ENCODE results near the gene PLPP3. TPM values are rescaled to one million over a fixed set of nuclear protein-coding genes. Genes with fewer than 3 reads are reported as not detected.

The PLPP3 gene
- total RNA-seq, 1 experiment from 2014 or later, result 3.4 TPM

DNA sequence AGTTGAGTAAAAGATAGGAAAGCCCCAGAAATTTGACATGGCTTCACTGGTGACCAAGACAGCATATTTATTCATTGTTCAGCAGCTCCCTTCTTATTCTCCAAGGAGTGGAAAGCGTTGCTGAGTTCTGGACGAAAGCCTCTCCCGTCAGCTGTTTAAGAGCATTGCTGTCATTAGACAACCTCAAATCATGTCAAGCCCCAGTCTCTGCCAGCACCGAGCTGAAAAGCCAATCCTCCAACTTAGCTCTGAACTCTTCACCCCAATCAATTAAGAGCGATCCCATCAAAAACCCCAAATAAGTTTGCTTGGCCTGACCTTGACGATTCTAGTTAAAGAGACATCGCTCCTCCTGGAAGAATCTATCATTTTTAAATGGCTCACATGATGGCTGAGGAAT is 110.8 kb downstream of the PLPP3 start (continued):
- TF ChIP-seq, protein P1, sequence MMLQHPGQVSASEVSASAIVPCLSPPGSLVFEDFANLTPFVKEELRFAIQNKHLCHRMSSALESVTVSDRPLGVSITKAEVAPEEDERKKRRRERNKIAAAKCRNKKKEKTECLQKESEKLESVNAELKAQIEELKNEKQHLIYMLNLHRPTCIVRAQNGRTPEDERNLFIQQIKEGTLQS (IDR thresholded peaks at IDR 0.05), result no peak
- TF ChIP-seq SIN3A (IDR thresholded peaks at IDR 0.05; ENCODE audit: low read depth), result no peak
- no peak for TF ChIP-seq SP1 (IDR thresholded peaks at IDR 0.05; ENCODE audit: low read depth)

DNA sequence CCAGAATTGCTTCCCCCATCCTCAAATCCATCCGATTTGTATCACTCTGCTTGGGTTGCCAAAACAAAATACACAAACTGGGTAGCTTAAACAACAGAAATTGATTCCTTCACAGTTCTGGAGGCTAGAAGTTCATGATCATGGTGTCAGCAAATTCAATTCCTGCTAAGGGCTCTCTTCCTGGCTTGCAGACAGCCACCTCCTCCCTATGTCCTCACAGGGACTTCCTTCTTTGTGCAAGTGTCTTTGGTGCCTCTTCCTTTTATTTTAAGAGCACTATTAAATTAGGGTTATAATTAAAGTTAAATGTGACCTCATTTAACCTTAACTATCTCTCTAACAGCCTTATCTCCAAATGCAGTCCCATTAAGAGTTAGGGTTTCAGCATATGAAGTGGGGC is 112.8 kb downstream of the PLPP3 start:
- Histone ChIP-seq H3K27me3 (ENCODE audit: insufficient read depth, low read length) (peaks cover 5% of the 10 kb centered on the region; the same call in 1 of the 2 replicates), H3K79me2 (ENCODE audit: insufficient read depth, low read length) (no peaks in the 10 kb centered on the region), H3K9me2 (ENCODE audit: insufficient read depth) (no peaks in the 10 kb centered on the region), H4K20me1 (ENCODE audit: insufficient read depth) (no peaks in the 10 kb centered on the region), H3K9ac (ENCODE audit: low read length) (no peak overlapping the region), H3K4me2 (ENCODE audit: low read length) (no peak overlapping the region), H3K4me3 (replicated peaks in 1 of 2; ENCODE audit: low read depth in 1 of 2, low read length in 2 of 2) (no peak overlapping the region), H3K36me3 (ENCODE audit: control insufficient read depth in 1 of 2, insufficient read depth in 2 of 2, low read length in 2 of 2) (no peaks in the 10 kb centered on the region), H3K4me1 (ENCODE audit: control insufficient read depth in 1 of 2, insufficient read depth in 2 of 2, low read length in 2 of 2) (no peaks in the 10 kb centered on the region), H2AFZ (ENCODE audit: low read depth, low read length, poor library complexity, severe bottlenecking) (no peak overlapping the region), H3K9me3 (ENCODE audit: control insufficient read depth in 1 of 2, insufficient read depth in 1 of 2, low read depth in 1 of 2, low read length in 2 of 2) (no peaks in the 10 kb centered on the region), H3K27ac (ENCODE audit: low read depth, low read length) (no peak overlapping the region)
- RAD21 ChIA-PET (ENCODE audit: low non-redundant PET in 1 of 2, low total read pairs in 2 of 2, uncharacterized antibody in 2 of 2, unreplicated experiment in 2 of 2), result no interaction called here
- DNase-seq (ENCODE audit: low read depth, low spot score) (no peak), ATAC-seq (no peak)
- intact Hi-C loops (cut with micrococcal nuclease), result no loop called here
- POLR2A ChIA-PET, result no interaction called here
- TF ChIP-seq, protein P2, sequence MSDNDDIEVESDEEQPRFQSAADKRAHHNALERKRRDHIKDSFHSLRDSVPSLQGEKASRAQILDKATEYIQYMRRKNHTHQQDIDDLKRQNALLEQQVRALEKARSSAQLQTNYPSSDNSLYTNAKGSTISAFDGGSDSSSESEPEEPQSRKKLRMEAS (IDR thresholded peaks at IDR 0.05), result no peak
- TF ChIP-seq EGR1 (IDR thresholded peaks at IDR 0.05; ENCODE audit: low read depth), result no peak
- no peak for TF ChIP-seq RAD21 (IDR thresholded peaks at IDR 0.05; ENCODE audit: low read depth)
- TF ChIP-seq EZH2phosphoT487 (IDR thresholded peaks at IDR 0.05; ENCODE audit: borderline replicate concordance), result no peak
- TF ChIP-seq ELF1 (IDR thresholded peaks at IDR 0.05; ENCODE audit: borderline replicate concordance, low read depth), result no peak
- TF ChIP-seq YY1 (IDR thresholded peaks at IDR 0.05; ENCODE audit: extremely low read depth, insufficient replicate concordance, low read depth, low read length), result no peak
- CTCF ChIA-PET, result no interaction called here
- no TSS peak for BruUV-seq (replicated peaks)

DNA sequence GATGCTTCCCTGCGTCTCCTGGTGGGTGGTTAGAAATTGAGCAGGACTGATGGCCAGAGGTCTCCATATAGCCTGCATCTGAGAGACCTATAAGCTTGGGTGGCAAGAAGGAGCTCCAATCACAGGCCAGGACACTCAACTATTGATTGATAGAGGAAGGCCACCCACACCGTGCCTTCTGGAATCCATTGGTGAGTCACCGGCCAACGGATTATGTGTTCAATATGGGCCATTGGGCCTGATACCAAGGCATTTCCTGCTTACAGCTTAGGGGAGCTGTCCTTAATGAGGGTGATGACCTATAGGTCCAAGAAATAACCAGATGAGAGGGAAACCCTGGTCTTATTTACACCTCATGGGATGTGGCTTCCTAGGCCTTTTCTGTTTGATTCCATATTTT is 115.1 kb downstream of the PLPP3 start:
- BruUV-seq (replicated peaks), result no TSS peak
- DNase-seq (ENCODE audit: low read depth, low spot score), result no peak
- Histone ChIP-seq H3K4me3 (replicated peaks in 1 of 2; ENCODE audit: low read depth in 1 of 2, low read length in 2 of 2) (no peak overlapping the region), H4K20me1 (ENCODE audit: insufficient read depth) (no peaks in the 10 kb centered on the region), H3K36me3 (ENCODE audit: control insufficient read depth in 1 of 2, insufficient read depth in 2 of 2, low read length in 2 of 2) (no peaks in the 10 kb centered on the region), H3K79me2 (ENCODE audit: insufficient read depth, low read length) (no peaks in the 10 kb centered on the region), H3K9ac (ENCODE audit: low read length) (no peak overlapping the region), H3K9me3 (ENCODE audit: control insufficient read depth in 1 of 2, insufficient read depth in 1 of 2, low read depth in 1 of 2, low read length in 2 of 2) (no peaks in the 10 kb centered on the region), H3K27ac (ENCODE audit: low read depth, low read length) (no peak overlapping the region), H2AFZ (ENCODE audit: low read depth, low read length, poor library complexity, severe bottlenecking) (no peak overlapping the region), H3K9me2 (ENCODE audit: insufficient read depth) (no peaks in the 10 kb centered on the region), H3K27me3 (ENCODE audit: insufficient read depth, low read length) (no peaks in the 10 kb centered on the region), H3K4me1 (ENCODE audit: control insufficient read depth in 1 of 2, insufficient read depth in 2 of 2, low read length in 2 of 2) (no peaks in the 10 kb centered on the region), H3K4me2 (ENCODE audit: low read length) (no peak overlapping the region)
- CTCF ChIA-PET, result no interaction called here
- POLR2A ChIA-PET, result no interaction called here
- intact Hi-C loops (cut with micrococcal nuclease), result no loop called here
- no peak for TF ChIP-seq TCF7L2 (IDR thresholded peaks at IDR 0.05; ENCODE audit: borderline replicate concordance, extremely low read depth, insufficient read depth, insufficient read length)
- TF ChIP-seq ZNF274 (IDR thresholded peaks at IDR 0.05; ENCODE audit: low read depth, low read length), result no peak
- TF ChIP-seq, protein P3, sequence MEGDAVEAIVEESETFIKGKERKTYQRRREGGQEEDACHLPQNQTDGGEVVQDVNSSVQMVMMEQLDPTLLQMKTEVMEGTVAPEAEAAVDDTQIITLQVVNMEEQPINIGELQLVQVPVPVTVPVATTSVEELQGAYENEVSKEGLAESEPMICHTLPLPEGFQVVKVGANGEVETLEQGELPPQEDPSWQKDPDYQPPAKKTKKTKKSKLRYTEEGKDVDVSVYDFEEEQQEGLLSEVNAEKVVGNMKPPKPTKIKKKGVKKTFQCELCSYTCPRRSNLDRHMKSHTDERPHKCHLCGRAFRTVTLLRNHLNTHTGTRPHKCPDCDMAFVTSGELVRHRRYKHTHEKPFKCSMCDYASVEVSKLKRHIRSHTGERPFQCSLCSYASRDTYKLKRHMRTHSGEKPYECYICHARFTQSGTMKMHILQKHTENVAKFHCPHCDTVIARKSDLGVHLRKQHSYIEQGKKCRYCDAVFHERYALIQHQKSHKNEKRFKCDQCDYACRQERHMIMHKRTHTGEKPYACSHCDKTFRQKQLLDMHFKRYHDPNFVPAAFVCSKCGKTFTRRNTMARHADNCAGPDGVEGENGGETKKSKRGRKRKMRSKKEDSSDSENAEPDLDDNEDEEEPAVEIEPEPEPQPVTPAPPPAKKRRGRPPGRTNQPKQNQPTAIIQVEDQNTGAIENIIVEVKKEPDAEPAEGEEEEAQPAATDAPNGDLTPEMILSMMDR (IDR thresholded peaks at IDR 0.05 in 2 of 3, conservative IDR thresholded peaks at IDR 0.05 in 1 of 3; ENCODE audit: borderline replicate concordance in 1 of 3, insufficient read depth in 1 of 3, low read depth in 2 of 3, low read length in 2 of 3), result no peak
- TF ChIP-seq EZH2phosphoT487 (IDR thresholded peaks at IDR 0.05; ENCODE audit: borderline replicate concordance), result no peak
- TF ChIP-seq CBX3 (IDR thresholded peaks at IDR 0.05; ENCODE audit: low read depth), result no peak
- no peak for TF ChIP-seq ZFX (IDR thresholded peaks at IDR 0.05)
- TF ChIP-seq EZH2 (IDR thresholded peaks at IDR 0.05), result no peak
- RAD21 ChIA-PET (ENCODE audit: low non-redundant PET in 1 of 2, low total read pairs in 2 of 2, uncharacterized antibody in 2 of 2, unreplicated experiment in 2 of 2), result no interaction called here
- no peak for ATAC-seq
